ENCODE data around the gene ZNF219. TPM values are rescaled to one million over a fixed set of nuclear protein-coding genes. Genes with fewer than 3 reads are reported as not detected.

Gene ZNF219
- total RNA-seq, 1 donor from 2014 or later, result 18.6 TPM

GRCh38 chr14:21068521-21069387 lies 29.7 kb downstream of the ZNF219 start:
- TF ChIP-seq CTCF (conservative IDR thresholded peaks at IDR 0.05; ENCODE audit: low read depth, low read length), result peak; percentile 71
- DNase-seq (ENCODE audit: low read depth), result no peak
- H3K4me3 ChIP-seq (ENCODE audit: low read depth, low read length), result peak overlapping the region; percentile 14

- DNase-seq (ENCODE audit: low read depth), result no peak
- no peak overlapping the region for H3K4me3 ChIP-seq (ENCODE audit: low read depth, low read length)
- peak; percentile 51 for TF ChIP-seq CTCF (conservative IDR thresholded peaks at IDR 0.05; ENCODE audit: low read depth, low read length)
Measured at GRCh38 chr14:21066882-21067502, 31.5 kb downstream of the ZNF219 start.

- no peak overlapping the region for H3K4me3 ChIP-seq (ENCODE audit: low read depth, low read length)
- DNase-seq (ENCODE audit: low read depth), result peak; percentile 67
- no peak for TF ChIP-seq CTCF (conservative IDR thresholded peaks at IDR 0.05; ENCODE audit: low read depth, low read length)
Measured at GRCh38 chr14:21063479-21063878, 35.0 kb downstream of the ZNF219 start.

- no peak overlapping the region for H3K4me3 ChIP-seq (ENCODE audit: low read depth, low read length)
- TF ChIP-seq CTCF (conservative IDR thresholded peaks at IDR 0.05; ENCODE audit: low read depth, low read length), result no peak
- no peak for DNase-seq (ENCODE audit: low read depth)
Measured at GRCh38 chr14:21061347-21061668, 37.1 kb downstream of the ZNF219 start.

GRCh38 chr14:21060614-21061346 lies 37.7 kb downstream of the ZNF219 start:
- TF ChIP-seq CTCF (conservative IDR thresholded peaks at IDR 0.05; ENCODE audit: low read depth, low read length), result no peak
- no peak for DNase-seq (ENCODE audit: low read depth)
- H3K4me3 ChIP-seq (ENCODE audit: low read depth, low read length), result no peak overlapping the region

- TF ChIP-seq CTCF (conservative IDR thresholded peaks at IDR 0.05; ENCODE audit: low read depth, low read length), result no peak
- no peak for DNase-seq (ENCODE audit: low read depth)
- H3K4me3 ChIP-seq (ENCODE audit: low read depth, low read length), result no peak overlapping the region
Measured at GRCh38 chr14:21059842-21060613, 38.4 kb downstream of the ZNF219 start.
